Keratinocyte (primary cell): ENCODE measurements around the gene NFASC. TPM values are rescaled to one million over a fixed set of nuclear protein-coding genes. Genes with fewer than 3 reads are reported as not detected.

Experiments
- DNase-seq: peaks from one replicate; pipeline ENCODE4 v3.0.0-alpha.2; 2011; ENCODE audit warnings: low read depth, missing footprints, low spot score
- FAIRE-seq: peaks from 2 replicates; lab custom pipeline; 2011; peaks lifted over from hg19 to GRCh38; lab: Jason Lieb, UNC
- H2AFZ ChIP-seq: 2 replicates; pipeline ENCODE4 v1.6.0; 2012; ENCODE audit warnings: low read length, control low read depth, inconsistent platforms; ENCODE audit not compliant: control insufficient read depth
- H3K27ac ChIP-seq: 2 replicates; pipeline ENCODE4 v1.5.1; 2011; ENCODE audit warnings: low read length; ENCODE audit not compliant: control insufficient read depth, insufficient read depth
- H3K27me3 ChIP-seq: 3 replicates; pipeline ENCODE4 v1.6.0; 2011; ENCODE audit warnings: low read length; ENCODE audit not compliant: control insufficient read depth, insufficient read depth; ENCODE audit errors: extremely low read depth
- H3K36me3 ChIP-seq, 2 experiments: 2 replicates in 1 of 2; 3 replicates in 1 of 2; pipeline ENCODE4 v1.5.1; 2011; ENCODE audit warnings: low read length in 2 of 2, mild to moderate bottlenecking in 1 of 2; ENCODE audit not compliant: control insufficient read depth in 2 of 2, insufficient read depth in 2 of 2; ENCODE audit errors: extremely low read depth in 1 of 2
- H3K4me1 ChIP-seq: 3 replicates; pipeline ENCODE4 v1.5.1; 2011; ENCODE audit warnings: low read length; ENCODE audit not compliant: control insufficient read depth, insufficient read depth; ENCODE audit errors: extremely low read depth
- H3K4me2 ChIP-seq: 3 replicates; pipeline ENCODE4 v1.6.0; 2011; ENCODE audit warnings: low read depth, low read length; ENCODE audit not compliant: control insufficient read depth, insufficient read depth; ENCODE audit errors: extremely low read depth
- H3K4me3 ChIP-seq, 3 experiments: fragments of 200-600 bp in 1 of 3; sonication (generic) in 1 of 3; 2 replicates in 2 of 3; 3 replicates in 1 of 3; pipeline ENCODE4 v1.5.1; 2011 to 2016; ENCODE audit warnings: low read length in 3 of 3, mild to moderate bottlenecking in 3 of 3, control low read depth in 2 of 3, inconsistent platforms in 1 of 3, low read depth in 1 of 3, mixed read lengths in 1 of 3, mixed run types in 1 of 3, moderate library complexity in 1 of 3; ENCODE audit not compliant: control insufficient read depth in 2 of 3, insufficient read depth in 2 of 3; ENCODE audit errors: extremely low read depth in 1 of 3
- H3K79me2 ChIP-seq: 2 replicates; pipeline ENCODE4 v1.6.0; 2012; ENCODE audit warnings: low read length; ENCODE audit not compliant: control insufficient read depth, insufficient read depth
- H3K9ac ChIP-seq: 3 replicates; pipeline ENCODE4 v1.6.0; 2011; ENCODE audit warnings: low read length; ENCODE audit not compliant: control insufficient read depth, insufficient read depth; ENCODE audit errors: extremely low read depth
- H3K9me1 ChIP-seq: 3 replicates; pipeline ENCODE4 v1.6.0; 2011; ENCODE audit warnings: low read length; ENCODE audit not compliant: control insufficient read depth, insufficient read depth; ENCODE audit errors: extremely low read depth
- H3K9me3 ChIP-seq: 2 replicates; pipeline ENCODE4 v1.5.1; 2012; ENCODE audit warnings: low read depth, low read length; ENCODE audit not compliant: control insufficient read depth
- H4K20me1 ChIP-seq: 3 replicates; pipeline ENCODE4 v1.6.0; 2011; ENCODE audit warnings: low read length; ENCODE audit not compliant: control insufficient read depth, insufficient read depth; ENCODE audit errors: extremely low read depth
- CTCF ChIP-seq, 3 experiments: IDR thresholded peaks in 1 of 3; conservative IDR thresholded peaks in 1 of 3; optimal IDR thresholded peaks in 1 of 3; 2 replicates in 2 of 3; 3 replicates in 1 of 3; pipeline versions ENCODE3 to v1.5.1; 2011; ENCODE audit warnings: low read length in 3 of 3, mild to moderate bottlenecking in 3 of 3, moderate library complexity in 2 of 3, control low read depth in 1 of 3, inconsistent platforms in 1 of 3; ENCODE audit not compliant: insufficient read depth in 2 of 3; ENCODE audit errors: extremely low read depth in 1 of 3
- EZH2 ChIP-seq: IDR thresholded peaks from one replicate; pipeline ENCODE4 v1.6.1; 2012; ENCODE audit warnings: inconsistent platforms, mild to moderate bottlenecking, low read length, moderate library complexity
- dilution Hi-C: fragments of 300-500 bp; cut with MboI; formaldehyde crosslinking; loops from one replicate; pipeline ENCODE4 v1.7.0; 2020; ENCODE audit warnings: low sequenced_read_pairs; ENCODE audit not compliant: extremely low pct_ligation_motif_present
- polyA plus RNA-seq, 5 experiments: library from polyadenylated mRNA; depleted of rRNA in 3 of 5; stranded (reverse) in 3 of 5; stranded (forward) in 1 of 5; unstranded in 1 of 5; fragments of >200 nt; gene quantifications; 1 replicate in 1 of 5; 2 replicates in 3 of 5; 3 replicates in 1 of 5; pipeline versions ENCODE4 v1.2.1 to v1.2.3, GENCODE V29; 2011 to 2012; ENCODE audit warnings: missing spikeins in 2 of 5, low read depth in 1 of 5, low replicate concordance in 1 of 5

NFASC gene
- polyA plus RNA-seq, 1 donor (not counting 4 experiments of a cell fraction or from before 2014, with no cell fraction given) = 4.3 TPM

DNA sequence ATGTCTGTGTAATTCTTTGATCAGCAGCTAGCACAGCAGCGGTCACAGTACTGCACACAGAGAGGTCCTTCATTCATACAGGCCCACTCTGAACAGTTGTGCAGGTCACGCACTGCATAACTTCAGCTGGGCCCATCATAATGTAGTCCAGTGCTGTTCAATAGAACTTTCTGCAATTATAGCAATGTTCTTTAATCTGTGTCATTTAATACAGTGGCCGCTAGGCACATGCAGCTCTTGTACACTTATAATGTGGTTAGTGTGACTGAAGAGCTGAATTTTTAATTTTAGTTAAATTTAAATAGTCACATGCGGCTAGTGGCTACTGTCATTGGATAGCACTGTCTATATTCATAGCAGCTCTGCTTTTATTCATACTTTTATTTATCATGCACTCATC lies 48.7 kb upstream of the NFASC start:
- Histone ChIP-seq H3K4me2 (no peak overlapping the region), H3K9me3 (no peaks in the 10 kb centered on the region), H3K36me3 (no peaks in the 10 kb centered on the region), H3K9me1 (no peaks in the 10 kb centered on the region), H3K27me3 (peaks cover 4% of the 10 kb centered on the region), H3K4me3 (no peak overlapping the region), H3K79me2 (no peaks in the 10 kb centered on the region), H2AFZ (no peak overlapping the region), H3K27ac (no peak overlapping the region), H4K20me1 (no peaks in the 10 kb centered on the region), H3K9ac (no peak overlapping the region), H3K4me1 (peaks cover 6% of the 10 kb centered on the region)
- FAIRE-seq (no peak), DNase-seq (no peak)
- dilution Hi-C loops = loop anchor here (25.0 kb wide), 1 partner anchor 140 kb away; no protein-coding TSS in a partner anchor
- TF ChIP-seq CTCF (optimal IDR thresholded peaks at IDR 0.05 in 1 of 3, IDR thresholded peaks at IDR 0.05 in 1 of 3, conservative IDR thresholded peaks at IDR 0.05 in 1 of 3; ENCODE audit: extremely low read depth in 1 of 3, insufficient read depth in 2 of 3, low read length in 3 of 3) (no peak), EZH2 (no peak)

DNA sequence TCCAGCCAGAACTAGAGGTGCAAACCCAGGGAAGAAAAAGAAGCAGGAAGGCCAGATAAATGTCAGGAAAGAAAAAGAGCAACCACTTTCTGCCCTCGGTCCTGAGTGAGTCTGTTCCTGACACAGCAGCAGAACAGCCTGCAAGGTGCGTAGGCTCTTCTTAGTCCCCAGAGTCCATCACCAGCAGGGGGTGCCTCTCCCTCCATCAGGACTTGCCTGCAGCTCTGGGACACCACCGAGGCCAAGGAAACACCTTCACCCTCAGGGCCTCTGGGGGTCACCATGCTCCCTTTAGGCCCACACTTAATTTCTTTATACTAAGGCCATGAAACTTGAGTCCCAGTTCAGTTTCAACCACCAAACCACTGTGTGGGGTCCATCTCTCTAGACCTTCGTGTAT lies 43.7 kb upstream of the NFASC start:
- FAIRE-seq (no peak), DNase-seq (no peak)
- Histone ChIP-seq H3K9ac (no peak overlapping the region), H3K4me3 (no peak overlapping the region), H2AFZ (no peak overlapping the region), H3K4me2 (no peak overlapping the region), H3K36me3 (no peaks in the 10 kb centered on the region), H3K9me3 (no peaks in the 10 kb centered on the region), H3K79me2 (no peaks in the 10 kb centered on the region), H3K27ac (no peak overlapping the region), H3K4me1 (no peaks in the 10 kb centered on the region), H3K9me1 (no peaks in the 10 kb centered on the region), H4K20me1 (peaks cover 7% of the 10 kb centered on the region), H3K27me3 (peaks cover 41% of the 10 kb centered on the region)
- TF ChIP-seq CTCF (optimal IDR thresholded peaks at IDR 0.05 in 1 of 3, IDR thresholded peaks at IDR 0.05 in 1 of 3, conservative IDR thresholded peaks at IDR 0.05 in 1 of 3; ENCODE audit: extremely low read depth in 1 of 3, insufficient read depth in 2 of 3, low read length in 3 of 3) = peak; percentile 24 to 64 (median 52)
- no peak for TF ChIP-seq EZH2
- dilution Hi-C loops = no loop called here
